NCI-H446 (cell line): Measurements from ENCODE around the gene MAP3K4.
"Not testable (repeated sequence)": the region's sequence is repeated elsewhere in the genome, so short reads cannot be mapped to it uniquely, and the experiment has no call there.

Experiments
- DNase-seq, 2 experiments: peaks; one replicate each; lab custom pipeline; 2025; lab: John Stamatoyannopoulos, UW

The MAP3K4 gene

GRCh38 chr6:161123319-161123718 lies 131.8 kb downstream of the MAP3K4 start:
- not testable (repeated sequence) for DNase-seq

GRCh38 chr6:161125591-161125990 lies 134.0 kb downstream of the MAP3K4 start:
- no peak for DNase-seq

GRCh38 chr6:161127071-161127740 lies 135.6 kb downstream of the MAP3K4 start:
- DNase-seq = no peak

GRCh38 chr6:161128230-161128629 lies 136.7 kb downstream of the MAP3K4 start:
- no peak for DNase-seq

GRCh38 chr6:161128680-161129196 lies 137.2 kb downstream of the MAP3K4 start:
- DNase-seq = no peak

GRCh38 chr6:161130541-161130940 lies 139.0 kb downstream of the MAP3K4 start:
- no peak for DNase-seq

- DNase-seq = no peak
Measured at GRCh38 chr6:161130967-161131766, 139.6 kb downstream of the MAP3K4 start.

GRCh38 chr6:161132384-161132783 lies 140.8 kb downstream of the MAP3K4 start:
- no peak for DNase-seq

GRCh38 chr6:161133963-161134362 lies 142.4 kb downstream of the MAP3K4 start:
- no peak for DNase-seq

GRCh38 chr6:161134550-161135298 lies 143.2 kb downstream of the MAP3K4 start:
- no peak for DNase-seq

- DNase-seq = no peak
Measured at GRCh38 chr6:161135695-161136591, 144.4 kb downstream of the MAP3K4 start.

GRCh38 chr6:161136655-161137054 lies 145.1 kb downstream of the MAP3K4 start:
- DNase-seq = no peak

- no peak for DNase-seq
Measured at GRCh38 chr6:161137320-161137719, 145.8 kb downstream of the MAP3K4 start.

- no peak for DNase-seq
Measured at GRCh38 chr6:161137839-161138542, 146.4 kb downstream of the MAP3K4 start.

- no peak for DNase-seq
Measured at GRCh38 chr6:161138543-161139303, 147.2 kb downstream of the MAP3K4 start.

- no peak for DNase-seq
Measured at GRCh38 chr6:161139304-161139765, 147.8 kb downstream of the MAP3K4 start.

- DNase-seq = no peak
Measured at GRCh38 chr6:161139766-161140553, 148.4 kb downstream of the MAP3K4 start.

GRCh38 chr6:161140554-161140875 lies 148.9 kb downstream of the MAP3K4 start:
- no peak for DNase-seq

GRCh38 chr6:161141173-161141572 lies 149.6 kb downstream of the MAP3K4 start:
- no peak for DNase-seq
